D341Med (cell line): ENCODE measurements around the gene MESP1.
"Not testable (repeated sequence)": the region's sequence is repeated elsewhere in the genome, so short reads cannot be mapped to it uniquely, and the experiment has no call there.

Experiments
- DNase-seq: peaks from one replicate; pipeline ENCODE4 v3.0.0; 2012; ENCODE audit warnings: low spot score

MESP1 gene, protein sequence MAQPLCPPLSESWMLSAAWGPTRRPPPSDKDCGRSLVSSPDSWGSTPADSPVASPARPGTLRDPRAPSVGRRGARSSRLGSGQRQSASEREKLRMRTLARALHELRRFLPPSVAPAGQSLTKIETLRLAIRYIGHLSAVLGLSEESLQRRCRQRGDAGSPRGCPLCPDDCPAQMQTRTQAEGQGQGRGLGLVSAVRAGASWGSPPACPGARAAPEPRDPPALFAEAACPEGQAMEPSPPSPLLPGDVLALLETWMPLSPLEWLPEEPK

DNA sequence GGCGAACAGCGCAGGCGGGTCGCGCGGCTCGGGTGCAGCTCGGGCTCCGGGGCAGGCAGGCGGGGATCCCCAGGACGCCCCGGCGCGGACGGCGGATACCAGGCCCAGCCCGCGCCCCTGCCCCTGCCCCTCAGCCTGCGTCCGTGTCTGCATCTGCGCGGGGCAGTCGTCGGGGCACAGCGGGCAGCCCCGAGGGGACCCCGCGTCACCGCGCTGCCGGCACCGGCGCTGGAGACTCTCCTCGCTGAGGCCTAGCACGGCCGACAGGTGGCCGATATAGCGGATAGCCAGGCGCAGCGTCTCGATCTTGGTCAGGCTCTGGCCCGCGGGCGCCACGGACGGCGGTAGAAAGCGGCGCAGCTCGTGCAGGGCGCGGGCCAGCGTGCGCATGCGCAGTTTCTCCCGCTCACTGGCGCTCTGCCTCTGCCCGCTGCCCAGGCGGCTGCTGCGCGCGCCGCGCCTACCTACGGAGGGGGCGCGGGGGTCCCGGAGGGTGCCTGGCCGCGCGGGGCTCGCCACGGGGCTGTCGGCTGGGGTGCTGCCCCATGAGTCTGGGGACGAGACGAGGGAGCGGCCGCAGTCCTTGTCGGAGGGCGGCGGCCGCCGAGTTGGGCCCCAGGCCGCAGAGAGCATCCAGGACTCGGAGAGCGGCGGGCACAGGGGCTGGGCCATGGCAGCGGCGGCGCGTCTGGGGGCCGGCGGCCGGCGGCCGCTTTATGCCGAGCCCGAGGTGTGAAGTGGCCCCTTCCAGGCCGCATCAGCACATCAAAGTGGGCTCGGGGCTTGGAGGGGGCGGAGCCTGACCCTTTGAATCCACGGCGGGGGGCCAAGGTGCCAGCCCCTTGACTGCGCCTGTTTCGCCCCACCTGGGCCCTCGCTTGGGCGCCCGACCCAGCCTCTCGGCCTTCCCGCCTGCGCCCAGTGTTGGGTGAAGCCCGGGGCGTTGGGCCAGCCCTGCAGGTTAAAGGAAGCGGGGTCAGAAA lies at the start of gene MESP1:
Gene MESP1 (minus strand): TSS at position 690 of the 983 bp plus-strand sequence. CDS start 18 bp downstream, at position 672.
- peak; percentile 99 for DNase-seq

DNA sequence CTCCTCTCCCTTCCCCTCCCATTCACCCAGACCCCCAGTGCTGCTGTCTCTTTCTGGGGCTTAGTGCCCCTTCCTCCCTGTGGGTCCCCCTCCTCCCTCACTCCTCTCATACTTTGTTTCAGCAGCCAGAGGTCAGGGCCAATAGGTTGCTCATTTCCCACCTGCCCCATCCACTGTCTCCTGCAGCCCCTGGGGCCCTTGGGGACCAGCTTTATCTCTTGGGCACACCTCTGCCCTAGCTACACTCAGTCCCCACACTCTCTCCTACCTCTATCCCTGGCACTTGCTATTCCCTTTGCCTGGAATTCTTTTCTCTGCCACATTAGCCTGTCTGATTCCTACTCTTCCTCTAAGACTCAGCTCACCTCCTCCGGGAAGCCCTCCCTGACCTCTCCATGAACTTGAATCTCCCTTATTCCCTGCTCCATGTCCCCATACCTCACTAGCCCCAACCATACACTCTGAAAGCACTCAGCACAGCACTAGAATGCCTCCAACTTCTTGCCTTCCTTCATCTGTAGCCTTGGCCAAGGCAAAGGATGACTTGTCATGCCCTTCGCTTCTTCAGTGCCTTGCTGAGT lies 49.0 kb upstream of the MESP1 start:
- no peak for DNase-seq

DNA sequence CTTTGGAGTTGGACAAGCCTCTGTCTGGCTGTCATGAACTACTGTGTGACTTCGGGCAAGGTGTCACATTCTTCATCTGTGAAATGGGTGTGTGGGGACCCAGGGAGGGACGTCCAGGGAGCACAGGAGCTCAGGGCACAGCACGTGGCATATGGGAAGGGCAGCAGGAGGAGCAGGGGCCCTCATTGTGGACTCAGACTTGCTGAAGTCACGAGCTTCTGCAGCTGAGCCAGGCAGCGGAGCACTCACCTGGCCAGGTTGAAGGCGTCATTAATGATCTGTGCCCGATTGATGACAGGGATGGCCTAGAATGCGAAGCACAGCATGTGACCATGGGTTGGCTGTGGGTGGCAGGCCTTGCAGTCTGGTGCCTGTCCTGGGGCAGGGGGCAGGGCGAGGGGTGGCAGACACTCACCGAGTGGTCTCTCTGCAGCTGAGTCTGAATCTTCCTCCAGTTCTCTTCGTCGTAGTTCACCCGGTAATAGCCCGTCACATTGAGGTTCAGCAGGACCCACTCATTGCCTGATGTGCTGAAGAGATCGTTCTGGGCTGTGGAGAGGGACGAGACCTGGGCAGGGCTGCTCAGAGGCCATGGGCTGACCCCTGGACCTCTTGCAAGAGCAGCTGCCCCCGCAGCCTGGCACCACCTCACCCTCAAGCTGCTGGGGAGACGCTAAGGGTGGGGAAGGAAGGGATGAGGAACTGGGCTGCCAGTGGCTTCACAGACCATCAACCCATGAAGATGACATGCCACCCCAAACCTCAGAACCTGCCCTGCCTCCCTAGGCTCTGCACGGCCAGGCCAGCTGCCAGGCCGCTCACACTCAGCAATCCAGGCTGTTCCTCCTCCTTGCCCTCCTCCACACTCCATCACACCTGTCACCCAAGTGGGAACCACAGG lies 48.2 kb upstream of the MESP1 start:
- DNase-seq = no peak

DNA sequence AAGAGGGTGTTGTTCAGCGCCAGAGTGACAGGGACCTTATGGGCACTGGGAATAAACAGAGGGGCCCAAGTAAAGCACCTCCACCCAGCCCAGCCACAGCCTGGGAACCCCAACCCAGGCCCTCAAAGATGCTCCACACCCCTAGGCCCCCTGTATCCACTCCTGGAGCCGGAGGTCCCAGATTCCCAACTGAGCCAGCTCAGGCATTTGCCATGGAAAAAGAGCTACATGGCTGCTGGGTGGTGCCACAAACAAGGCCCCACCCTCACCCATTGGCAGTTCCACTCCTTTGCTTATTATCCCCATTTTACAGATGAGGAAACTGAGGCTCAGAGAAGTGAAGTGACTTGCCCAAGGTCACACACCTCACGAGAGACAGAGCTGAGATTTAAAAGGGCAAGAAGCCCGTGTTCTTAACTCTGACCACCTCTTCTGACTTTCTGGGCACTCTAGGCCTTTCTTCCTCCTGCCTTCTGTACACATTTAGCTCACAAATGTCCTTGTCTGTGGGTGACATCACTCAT lies 46.7 kb upstream of the MESP1 start:
- no peak for DNase-seq

DNA sequence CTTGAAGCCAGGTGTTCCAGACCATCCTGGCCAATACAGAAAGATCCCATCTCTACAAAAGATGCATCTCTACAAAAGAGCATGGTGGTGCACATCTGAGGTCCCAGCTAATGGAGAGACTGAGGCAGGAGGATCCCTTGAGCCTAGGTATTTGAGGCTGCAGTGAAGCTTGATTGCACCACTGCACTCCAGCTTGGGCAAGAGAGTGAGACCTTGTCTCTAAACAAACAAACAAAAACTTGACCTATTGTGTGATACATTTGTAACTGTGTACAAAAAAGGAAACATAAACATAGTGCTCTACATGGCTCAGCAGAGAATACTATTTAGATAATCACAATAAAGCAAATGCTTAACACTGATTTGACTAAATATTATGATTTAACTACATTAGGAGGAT lies 44.9 kb upstream of the MESP1 start:
- DNase-seq = no peak

DNA sequence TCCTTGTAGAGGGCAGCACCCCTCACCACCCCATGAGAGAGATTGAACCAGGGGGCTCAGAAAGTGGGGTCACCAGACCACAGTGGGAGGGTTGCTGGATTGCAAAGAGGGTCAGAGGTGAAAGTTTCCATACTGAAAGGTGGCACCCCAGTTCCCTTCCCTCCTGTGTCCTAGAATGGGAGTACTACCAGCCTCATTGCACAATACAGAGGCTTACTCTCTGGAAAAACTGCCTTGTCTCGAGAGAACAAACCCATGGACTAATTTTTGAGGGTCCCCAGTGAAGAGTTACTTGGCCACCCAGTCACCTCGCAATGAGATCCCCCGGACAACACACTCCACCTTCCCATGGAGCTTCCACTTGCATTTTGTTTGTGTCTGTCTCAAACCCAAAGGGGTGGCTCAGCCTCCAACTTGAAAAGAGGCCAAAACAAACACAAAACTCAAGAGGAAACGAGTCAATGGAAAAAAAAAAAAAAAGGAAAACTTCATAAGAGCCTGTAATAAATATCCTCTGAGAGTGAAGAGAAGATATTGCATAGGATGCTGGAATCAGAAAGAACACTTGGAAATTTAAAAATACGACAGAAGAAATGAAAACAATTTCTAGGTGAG lies 43.7 kb upstream of the MESP1 start:
- DNase-seq = no peak

DNA sequence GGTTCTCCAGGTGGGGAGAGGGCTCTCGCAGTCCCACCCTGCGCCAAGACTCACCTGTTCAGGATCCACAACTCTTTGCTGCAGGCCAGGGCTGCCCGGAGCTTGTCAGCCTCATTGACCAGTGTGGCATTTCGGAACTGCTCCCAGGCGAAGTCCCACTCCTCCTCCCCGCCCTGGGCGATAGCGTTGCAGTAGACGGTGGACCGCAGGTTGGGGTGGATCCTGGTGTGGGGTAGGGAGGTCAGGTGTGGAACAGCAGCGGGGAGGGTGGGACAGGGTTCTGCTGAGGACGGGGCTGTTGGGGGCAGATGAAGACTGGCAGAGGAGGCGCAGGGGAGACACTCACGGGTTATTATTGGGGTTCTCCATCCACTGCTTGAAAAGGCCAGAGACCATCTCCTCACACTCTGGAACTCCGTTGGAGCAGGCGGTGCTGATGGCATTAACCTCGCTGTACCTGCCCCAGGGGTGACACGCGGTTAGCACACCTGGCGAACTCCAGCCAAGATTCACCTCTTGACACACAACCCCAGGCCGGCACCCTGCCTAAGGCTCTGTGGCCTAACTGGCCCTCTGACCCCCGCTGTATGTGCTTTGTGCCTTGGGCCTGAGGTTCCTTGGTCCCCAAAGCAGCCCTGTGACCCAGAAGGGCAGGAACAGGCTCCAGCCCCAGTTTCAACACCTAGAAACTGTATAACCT lies 41.2 kb upstream of the MESP1 start:
- DNase-seq = peak; percentile 14

DNA sequence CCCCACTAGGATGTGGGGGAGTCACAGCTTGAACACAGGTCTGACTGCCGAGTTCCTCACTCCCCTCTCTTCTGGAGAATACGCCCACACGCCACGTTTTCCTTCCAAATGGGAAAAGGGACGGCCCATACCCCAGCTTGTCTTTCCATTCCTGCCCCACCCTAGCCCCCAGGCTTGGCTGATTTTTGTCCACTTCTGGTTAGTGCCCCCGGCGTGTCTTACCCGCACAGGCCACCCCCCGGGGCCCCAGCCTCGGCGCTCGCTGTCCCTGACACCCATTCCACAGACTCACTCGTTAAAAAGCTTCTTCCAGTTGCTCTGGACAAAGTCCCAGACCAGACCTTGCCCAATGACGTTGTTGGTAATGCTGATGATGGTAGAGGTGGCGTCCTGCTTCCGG lies 39.6 kb upstream of the MESP1 start:
- DNase-seq = no peak

DNA sequence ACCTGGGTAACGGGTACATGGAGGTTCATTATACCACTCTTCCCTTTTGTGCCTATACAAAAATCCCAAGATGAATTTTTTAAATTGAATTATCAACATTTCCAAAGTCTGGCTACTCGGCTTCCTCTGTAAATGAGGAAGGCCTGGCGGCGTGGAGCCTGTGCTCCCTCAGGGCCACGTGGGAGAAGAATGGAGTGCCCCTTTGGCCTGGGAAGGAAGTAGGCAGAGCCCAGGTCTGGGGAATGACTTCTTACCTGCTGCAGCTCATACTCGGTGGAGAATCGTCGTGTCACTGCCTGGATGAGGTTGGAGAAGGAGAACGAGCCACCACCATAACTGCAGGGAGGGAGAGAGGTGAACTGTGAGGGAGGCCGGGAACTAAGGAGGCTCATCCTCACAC lies 39.2 kb upstream of the MESP1 start:
- no peak for DNase-seq

DNA sequence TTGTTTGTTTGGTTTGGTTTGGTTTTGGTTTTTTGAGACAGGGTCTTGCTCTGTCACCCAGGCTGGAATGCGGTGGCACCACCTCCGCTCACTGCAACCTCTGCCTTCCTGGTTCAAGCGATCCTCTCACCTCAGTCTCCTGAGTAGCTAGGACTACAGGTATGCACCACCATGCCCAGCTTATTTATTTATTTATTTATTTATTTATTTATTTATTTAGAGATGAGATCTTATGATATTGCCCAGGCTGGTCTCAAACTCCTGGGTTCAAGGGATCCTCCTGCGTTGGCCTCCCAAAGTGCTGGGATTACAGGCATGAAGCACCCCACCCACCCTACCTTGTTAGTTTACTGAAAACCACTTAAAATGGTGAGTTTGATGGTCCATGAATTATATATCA lies 37.5 kb upstream of the MESP1 start:
- DNase-seq = not testable (repeated sequence)

DNA sequence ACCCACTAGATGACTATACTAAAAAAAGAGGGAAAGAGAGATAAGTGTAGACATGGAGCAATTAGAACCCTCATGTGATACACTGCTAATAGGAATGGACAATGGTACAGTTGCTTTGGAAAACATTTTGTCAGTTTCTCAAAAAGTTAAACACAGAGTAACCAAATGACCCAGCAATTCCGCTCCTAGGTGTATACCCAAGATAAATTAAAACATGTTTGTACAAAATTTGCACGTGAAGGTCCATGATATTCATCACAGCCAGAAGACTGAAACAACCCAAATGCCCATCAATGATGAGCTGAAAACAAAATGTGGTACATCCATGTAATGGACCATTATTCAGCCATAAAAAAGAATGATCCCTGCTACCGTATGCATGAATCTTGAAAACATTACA lies 36.9 kb upstream of the MESP1 start:
- DNase-seq = no peak

DNA sequence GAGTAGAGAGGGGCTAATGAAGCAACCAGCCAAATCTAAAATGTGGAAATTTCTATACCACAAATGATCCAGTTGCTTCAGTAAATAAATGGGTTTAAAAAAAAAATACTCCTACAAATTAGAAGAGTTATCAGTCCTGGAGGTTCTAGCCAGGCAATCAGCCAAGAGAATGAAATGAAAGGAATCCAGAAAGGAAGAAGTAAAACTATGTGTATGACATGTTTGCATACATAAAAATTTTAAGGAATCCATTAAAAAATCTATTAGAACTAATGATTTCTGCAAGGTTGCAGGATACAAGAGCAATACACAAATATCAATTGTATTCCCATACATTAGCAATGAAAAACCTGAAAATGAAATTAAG lies 34.7 kb upstream of the MESP1 start:
- DNase-seq = no peak

DNA sequence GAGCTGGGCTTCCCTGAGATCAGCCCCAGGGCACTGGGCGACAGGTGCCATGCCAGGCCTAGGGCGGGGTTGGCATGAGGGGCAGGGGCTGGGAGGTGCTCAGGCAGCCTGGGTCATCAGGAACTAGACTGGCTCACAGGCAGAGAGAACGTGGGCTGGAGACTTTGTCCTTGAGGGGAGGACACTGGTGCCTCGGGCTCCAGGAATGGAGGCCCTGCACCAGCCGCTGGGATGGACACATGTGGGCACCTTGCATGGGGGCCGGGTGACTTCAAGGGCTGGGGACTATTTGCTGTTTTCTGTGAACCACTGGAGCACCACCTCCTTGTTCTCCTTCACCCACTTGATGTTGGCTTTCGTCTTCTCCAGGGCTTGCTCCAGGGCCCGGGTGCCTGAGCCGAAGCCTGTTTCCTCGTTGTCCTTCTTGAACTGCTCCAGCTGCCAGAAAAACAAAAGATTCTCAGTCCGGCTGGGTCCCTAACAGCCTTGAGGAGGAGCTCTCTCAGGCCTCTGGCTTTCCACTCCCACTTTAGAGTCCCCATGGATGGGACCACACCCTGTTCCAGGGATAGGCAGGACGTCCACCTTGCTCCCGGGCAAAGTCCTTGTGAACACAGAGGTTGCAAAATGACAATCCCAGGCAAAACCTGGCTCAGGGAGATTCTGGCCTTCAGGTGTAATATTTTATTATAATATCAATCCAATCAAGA lies 34.2 kb upstream of the MESP1 start:
- peak; percentile 20 for DNase-seq

DNA sequence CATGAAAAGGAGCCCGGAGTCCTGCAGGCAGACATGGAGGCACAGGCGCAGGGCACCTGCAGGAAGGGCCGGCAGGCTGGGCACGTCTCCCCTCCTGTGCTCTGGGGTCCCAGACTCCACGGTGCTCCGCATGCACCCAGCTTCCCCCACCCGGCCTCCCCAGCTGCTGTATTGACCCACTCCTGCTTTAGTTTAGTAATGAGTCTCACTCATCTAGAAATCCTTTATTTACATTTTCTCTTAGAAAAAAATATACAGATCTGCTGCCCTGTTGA lies 33.6 kb upstream of the MESP1 start:
- DNase-seq = no peak

DNA sequence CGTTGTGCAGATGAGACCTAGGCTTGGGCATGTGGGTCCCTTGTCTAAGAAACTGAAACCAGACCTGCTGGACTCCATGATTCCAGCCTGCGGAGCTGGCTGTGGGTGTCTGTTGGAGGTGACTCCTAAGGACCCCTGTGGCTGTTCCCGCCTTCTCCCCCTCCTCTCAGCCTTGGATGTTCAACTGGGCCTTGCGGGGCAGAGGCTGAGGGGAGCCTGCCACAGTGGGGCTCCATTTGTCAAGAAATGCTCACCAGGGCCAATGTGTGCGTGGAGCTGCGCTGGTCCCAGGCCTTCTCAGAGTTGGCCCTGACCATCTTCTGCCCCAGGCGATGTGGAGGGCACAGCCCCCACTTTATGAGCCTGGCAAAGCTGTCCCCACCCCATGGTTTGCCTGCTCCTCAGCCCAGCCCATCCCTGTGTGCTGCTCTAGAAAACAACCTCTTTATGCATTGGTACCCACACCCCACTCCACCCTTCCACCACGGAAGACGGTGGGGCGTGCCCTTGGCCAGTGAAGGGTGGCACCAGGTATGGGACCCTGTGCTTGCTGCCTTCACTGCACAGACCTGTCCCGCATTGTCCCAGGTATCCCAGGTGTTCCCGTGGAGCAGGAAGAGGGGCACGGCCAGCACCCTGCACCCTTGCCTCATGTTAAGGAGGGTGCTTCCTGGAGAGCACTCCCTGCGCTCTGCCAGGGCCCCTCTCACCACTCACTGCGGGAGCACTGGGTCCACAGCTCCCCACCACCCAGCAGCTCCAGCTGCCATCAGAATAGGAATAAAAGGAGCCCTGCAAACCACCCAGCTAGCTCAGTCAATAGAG lies 33.0 kb upstream of the MESP1 start:
- DNase-seq = peak; percentile 17

DNA sequence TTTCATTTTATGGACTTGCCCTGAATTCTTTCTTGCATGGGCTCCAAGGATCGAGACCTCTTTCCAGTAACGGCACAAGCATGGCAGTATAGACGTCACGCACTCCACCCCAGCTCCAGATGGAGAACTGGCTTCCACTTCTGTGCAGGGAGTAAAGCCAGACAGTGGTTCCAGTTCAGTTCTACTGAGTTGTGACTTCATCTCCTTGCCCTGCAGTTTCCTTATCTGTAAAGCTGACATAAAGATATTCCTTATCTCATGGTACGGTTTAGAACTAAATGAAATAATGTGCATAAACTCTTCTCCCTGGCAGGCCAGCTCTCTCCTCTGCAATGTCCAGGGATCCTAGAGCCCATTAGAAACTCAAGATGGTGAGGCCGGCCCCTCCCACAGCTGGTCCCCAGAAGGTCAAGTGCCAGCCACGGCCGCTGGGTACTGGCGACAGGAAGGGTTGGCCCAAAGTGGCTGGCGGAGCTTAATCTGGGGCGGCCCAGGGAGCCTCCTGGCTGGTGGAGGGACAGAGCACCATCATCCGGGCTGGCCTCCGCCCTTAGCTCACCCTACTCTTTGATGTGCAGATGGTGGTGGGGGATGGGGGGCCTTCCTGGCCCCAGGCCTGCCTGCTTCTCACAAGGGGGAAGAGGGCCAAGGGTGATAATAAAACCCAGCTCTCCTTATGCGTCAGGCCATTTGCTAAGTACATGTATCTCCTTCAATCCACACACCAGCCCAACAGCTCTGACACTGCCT lies 32.2 kb upstream of the MESP1 start:
- peak; percentile 14 for DNase-seq

DNA sequence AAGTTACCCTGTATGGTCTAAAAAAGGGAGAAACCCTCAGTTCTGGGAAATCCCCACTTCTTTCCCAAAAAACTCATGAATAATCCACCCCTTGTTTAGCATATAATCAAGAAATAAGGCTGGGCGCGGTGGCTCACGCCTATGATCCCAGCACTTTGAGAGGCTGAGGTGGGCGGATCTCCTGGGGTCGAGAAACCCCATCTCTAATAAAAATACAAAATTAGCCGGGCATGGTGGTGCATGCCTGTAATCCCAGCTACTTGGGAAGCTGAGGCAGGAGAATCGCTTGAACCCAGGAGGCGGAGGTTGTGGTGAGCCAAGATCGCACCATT lies 31.5 kb upstream of the MESP1 start:
- DNase-seq = not testable (repeated sequence)

DNA sequence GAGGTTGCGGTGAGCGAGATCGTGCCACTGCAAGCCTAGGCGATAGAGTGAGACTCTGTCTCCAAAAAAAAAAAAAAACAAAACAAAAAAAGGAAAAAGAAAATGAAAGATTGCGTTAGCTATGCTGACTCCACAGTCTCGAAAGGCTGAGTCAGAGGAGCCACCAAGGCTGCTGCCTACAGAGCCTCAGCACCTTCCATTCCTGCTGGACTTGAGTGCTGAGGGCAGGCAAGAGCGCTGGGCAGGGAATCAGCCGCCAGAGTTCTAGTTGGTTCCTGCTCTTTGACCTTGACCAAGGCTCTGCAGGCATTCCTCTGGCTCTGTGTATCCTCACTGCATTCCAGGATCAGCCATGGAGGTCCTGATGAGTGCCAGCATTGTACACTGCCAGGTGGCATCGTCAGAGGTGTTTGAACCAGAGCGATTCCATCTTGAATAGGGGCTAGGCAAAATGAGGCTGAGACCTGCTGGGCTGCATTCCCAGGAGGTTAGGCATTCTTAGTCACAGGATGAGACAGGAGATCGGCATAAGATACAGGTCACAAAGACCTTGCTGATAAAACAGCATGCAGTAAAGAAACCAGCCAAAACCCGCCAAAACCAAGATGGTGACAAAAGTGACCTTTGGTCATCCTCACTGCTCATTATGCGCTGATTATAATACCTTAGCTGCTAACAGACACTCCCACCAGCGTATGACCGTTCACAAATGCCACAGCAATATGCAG lies 31.0 kb upstream of the MESP1 start:
- DNase-seq = peak; percentile 10
